Activated CD8-positive, alpha-beta memory T cell treated with anti-CD3 and anti-CD28 coated beads for 1 hour (primary cell): Measurements from ENCODE around the gene CEPT1.
A peak's percentile ranks its signal among the peaks of the same experiment; 100 is the strongest.
"Not testable (repeated sequence)": the region's sequence is repeated elsewhere in the genome, so short reads cannot be mapped to it uniquely, and the experiment has no call there.

Experiments
- DNase-seq, 2 donors: peaks; one replicate each; pipeline ENCODE4 v3.0.0-alpha.2; 2020; ENCODE audit warnings: low read depth in 1 of 2; ENCODE audit errors: extremely low read depth in 1 of 2

Gene CEPT1

DNA sequence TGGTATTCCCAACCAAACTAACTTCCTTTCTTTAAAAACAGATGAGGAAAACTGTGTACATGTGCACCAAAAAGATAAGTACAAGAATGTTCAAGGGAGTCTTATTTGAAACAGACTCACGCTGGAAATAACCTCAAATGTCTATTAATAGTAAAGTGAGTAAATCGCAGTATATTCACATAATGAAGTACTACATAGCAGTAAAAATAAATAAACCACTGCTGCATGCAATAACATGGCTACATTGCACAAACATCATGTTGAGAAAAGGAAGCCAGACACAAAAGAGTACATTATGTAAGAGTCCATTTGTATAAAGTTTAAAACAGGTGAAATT is 65.7 kb downstream of the CEPT1 start:
- no peak for DNase-seq

DNA sequence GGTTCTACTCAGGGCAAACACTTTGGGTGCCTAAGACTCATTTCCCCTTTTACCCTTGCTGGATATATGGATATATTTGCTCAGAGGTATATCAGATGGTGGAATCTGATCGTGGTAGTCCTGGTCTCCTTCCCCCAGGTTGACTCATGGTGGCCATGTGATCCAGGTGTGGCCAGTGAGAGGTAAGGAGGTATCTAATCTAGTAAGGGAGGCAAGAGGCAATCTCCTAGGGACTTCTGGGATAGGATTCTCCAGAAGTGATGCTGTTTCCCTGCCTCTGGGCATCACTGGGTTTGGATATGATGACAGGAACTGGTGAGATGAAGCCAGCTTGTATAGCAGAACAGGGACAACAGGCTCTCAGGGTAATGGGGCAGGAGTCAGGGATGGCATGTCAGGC is 68.9 kb downstream of the CEPT1 start:
- no peak for DNase-seq

DNA sequence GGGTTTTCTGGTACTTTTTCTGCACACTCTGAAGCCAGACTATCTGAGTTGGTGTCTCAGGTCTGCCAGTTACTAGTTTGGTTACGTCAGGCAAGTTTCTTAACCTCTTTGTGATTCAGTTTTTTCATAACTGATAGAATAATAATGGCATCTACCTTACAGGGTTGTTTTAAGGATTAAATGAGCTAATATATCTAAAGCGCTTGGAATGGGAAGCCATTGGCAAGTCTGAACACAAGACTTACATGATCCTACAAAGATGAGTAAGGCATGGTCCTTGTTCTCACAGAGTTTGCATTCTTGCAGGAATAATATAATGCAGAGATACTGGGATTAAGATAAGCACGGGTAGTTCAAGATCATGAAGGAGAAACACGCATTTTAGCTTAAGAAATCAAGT is 69.6 kb downstream of the CEPT1 start:
- DNase-seq: no peak

DNA sequence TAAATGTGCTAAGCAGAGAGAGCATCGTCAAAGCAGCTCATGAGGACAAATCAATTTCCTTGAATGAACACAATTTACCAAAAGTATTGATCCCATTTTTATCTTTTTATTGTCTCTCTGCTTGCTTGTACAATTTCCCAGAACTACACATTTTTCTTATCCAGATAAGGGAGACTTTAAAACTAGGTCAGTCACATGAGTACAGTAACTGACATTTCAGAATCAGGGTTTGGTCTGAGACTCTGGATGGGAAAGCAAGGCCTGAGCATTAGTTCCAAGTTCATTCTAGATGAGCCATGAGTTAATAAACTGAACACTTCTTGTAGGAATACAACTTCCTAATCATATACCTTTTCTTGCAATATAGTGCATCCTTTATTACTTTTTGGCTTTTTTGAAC is 71.9 kb downstream of the CEPT1 start:
- no peak for DNase-seq

DNA sequence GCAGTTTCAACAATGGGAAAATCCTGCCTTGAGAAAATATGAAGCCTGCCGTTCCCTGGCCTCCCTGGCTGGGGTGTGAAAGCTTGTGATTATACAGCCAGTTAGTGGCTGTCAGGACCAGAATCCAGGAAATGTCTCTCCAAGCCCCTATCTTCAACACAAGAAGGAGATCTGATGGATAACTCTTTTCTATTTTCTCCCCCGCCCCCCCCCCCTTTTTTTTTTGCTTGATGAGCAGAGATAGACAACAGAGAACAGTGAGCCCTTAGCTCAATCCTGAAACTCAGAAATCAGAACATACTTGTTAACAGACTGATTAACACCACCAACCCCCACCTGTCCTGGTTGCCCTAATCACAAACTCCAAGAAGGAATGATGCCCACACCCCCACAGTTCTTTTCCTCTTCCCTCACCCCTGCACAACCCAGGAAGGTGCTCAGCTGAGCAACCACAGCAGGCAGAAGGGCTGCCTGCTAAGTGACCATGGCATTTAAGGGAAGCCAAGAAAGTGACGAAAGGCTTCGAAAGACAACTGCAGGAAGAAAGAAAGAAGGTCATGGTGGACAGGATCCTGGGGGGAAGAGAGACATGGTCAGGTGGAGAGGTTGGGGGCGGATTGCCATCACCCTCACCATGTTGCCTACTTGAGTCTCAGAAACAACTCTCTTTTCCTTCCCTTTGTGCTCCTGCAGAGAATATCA is 72.8 kb downstream of the CEPT1 start:
- DNase-seq: no peak

DNA sequence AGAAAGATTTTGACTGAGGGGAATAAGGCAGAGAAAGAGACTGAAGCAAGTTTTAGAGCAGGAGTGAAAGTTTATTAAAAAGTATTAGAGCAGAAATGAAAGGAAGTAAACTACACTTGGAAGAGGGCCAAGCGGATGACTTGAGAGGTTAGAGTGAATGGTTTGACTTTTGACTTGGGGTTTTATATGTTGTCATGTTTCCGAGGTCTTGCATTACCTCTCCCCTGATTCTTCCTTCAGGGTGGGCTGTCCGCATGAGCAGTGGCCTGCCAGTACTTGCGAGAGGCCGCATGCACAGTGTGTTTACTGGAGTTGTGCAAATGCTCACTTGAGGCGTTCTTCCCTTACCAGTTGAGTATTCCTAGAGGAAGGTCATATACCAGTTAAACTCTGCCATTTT is 73.4 kb downstream of the CEPT1 start:
- no peak for DNase-seq

DNA sequence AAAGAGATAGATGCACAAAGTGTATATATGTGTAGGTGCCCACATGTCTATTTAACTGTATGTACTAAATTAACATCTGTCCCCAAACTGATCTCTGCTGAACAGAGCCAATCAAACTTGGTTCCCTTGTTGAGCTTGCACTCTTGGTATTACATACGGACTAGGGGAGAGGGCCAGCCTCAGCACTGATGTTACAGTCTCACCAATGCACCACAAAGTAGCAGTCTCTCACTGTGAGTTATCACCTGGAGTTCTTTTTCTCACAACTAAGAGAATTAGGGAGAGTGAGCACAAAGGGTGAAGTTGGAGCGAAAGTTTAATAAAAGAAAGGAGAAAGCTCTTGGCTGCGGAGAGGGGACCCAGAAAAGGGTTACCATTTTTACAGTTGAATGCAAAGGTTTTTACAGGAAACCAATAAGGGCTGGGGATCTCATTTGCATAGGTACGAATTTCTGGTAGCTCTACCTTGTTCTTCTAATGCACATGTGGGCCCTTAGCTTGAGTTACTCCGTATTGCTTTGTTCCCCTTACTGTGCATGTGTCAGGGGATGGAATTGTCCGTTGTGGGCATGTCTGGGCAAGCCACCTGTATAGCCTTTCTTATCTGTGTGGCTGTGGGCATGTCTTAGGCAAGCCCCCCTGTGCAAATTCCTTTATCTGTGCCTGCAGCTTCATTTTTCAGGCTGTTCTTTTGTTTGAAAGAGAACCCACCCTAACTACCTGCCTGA is 74.2 kb downstream of the CEPT1 start:
- DNase-seq: no peak

DNA sequence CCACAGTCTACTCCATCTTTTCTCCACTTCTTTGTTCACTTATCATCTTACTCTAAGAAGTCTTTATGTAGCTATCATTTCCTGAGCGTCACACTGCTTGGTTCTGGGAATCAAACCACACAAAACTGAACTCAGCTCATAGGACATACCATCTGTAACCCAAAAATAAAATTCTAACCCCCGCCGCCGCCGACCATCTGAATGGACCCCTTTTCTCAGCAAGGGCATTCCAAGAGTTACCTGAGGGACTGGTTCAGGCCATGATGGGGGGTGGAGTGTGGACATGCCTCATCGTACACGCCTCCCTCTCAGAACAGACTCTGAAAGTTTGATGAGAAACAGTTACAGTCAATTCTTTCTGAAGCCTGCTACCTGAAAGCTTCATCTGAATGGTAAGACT is 74.9 kb downstream of the CEPT1 start:
- DNase-seq: no peak

DNA sequence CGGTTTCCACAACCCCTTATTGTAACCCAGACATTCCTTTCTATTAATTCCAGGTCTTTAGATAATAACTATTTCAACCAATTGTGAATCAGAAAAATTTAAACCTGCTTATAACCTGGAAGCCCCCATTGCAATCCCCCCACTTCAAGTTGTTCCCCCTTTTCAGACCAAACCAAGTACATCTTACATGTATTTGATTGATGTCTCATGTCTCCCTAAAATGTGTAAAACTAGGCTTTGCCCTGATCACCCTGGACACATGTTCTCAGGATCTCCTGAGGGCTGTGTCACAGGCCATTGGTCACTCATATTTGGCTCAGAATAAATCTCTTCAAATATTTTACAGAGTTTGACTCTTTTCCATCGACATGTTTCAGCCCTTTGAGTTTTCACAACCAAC is 75.3 kb downstream of the CEPT1 start:
- DNase-seq: not testable (repeated sequence)

DNA sequence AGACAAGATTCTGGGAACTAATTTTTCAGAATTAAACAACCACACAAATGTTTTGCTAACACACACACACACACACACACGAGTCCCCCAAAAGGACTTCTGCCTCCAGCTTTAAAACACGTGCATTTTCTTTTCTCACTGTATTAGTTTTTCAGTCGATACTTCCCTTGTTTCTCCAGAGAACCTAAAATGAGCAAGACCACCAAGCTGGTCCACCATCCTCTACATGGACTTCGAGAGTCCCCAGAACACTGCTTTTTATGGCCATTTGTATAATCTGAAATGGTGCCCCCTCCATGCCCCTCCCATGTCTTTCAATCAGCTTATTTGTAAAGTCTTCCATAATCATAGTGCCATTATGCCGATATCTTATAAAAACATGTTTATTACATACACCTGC is 76.7 kb downstream of the CEPT1 start:
- no peak for DNase-seq

DNA sequence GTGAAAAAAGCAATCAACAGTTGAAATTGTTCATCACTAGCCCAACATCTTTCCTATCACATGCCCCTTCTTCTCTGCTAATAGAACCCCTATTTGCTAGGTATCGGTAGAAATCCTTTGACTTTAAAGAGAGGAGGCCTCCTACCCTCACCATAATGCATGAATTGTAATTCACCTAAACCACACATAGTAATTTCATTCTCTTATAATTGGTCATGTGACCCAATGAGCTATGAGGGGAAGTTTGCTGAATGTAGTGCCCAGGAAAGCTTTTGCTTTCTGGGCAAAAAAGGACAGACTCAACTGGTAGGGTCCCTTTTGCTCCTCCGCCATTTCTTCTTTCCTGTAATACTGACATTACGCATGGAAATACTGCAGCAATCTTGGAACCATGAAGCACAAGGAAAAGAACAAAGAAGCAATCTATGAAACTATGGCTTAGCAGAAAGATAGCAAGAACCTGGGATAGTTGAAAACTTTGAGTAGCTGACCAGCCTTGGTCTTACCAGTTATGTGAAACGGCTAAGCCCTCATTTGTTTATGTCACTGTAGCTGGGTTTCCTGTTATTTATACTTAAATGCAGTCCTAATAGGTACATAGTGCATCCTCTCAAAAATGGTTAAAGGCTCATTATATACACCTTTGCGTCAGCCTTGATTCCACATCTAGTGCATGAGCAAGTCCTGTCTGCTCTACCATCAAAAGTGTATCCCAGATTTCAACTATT is 77.3 kb downstream of the CEPT1 start:
- no peak for DNase-seq

DNA sequence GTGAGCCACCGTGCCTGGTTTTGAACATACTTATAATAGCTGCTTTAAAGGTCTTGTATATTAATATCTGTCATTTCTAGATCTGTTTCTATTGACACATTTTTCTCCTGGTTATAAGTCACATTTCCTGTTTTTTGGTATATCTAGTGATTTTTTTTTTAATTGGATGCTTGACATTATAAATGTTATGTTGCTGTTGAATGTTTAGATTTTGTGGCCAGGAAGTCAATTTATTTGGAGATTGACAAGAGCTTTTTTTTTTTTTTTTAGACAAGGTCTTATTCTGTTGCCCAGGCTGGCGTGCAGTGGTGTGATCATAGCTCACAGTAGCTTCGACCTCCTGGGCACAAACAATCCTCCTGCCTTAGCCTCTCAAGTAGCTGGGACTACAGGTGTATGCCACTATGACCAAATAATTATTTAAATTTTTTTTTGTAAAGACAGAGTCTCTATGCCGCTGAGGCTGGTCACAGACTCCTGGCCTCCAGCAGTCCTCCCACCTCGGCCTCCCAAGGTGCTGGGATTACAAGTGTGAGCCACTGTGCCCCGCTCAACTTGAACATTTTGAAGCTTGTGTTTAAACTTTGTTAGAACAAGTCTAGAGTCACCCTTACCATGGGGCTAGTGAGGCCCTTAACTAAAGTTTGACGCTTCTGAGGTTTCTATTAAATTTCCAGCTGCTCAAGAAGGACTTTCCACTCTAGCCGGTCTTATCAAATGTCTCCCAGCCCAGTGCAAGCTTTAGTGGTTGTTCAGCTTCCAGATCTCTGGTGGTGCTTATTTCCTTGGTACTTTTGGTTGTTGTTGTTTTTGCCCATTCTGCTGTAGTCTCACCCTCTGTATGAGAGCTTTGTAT is 78.9 kb downstream of the CEPT1 start:
- no peak for DNase-seq

DNA sequence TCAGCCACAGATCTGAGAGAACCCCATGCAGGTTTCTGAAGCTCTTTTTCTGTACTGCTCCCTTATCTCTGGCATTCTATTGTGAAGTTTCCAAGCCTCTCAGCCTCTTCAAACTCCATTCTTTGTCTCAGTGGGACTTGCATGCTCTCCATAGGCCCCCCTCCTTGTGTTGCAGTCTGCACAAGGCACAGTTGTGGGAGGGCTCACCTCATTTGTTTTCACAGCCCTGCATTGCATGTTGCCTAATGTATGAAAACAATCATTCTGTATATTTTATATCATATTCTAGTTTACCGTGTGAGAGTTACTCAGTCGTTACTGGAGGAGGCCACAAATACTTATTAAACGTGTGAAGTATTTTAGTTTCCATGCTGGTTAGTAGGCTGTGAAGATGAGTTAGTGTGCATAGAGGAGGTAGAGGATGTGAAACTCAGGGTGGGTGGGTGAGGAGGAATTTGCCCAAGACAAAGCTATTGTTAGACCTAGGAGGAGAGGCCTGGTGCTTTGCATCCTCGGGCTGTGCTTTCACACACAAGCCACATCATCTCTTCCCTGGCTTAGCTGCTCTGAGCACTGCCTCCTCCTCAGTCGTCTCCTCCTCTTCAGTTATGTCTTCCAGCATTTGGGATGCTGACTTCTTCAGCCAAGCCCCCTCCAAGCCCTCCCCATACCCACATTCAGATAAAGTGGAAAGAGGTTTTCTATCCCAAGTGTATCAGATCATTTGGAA is 79.7 kb downstream of the CEPT1 start:
- DNase-seq: no peak

DNA sequence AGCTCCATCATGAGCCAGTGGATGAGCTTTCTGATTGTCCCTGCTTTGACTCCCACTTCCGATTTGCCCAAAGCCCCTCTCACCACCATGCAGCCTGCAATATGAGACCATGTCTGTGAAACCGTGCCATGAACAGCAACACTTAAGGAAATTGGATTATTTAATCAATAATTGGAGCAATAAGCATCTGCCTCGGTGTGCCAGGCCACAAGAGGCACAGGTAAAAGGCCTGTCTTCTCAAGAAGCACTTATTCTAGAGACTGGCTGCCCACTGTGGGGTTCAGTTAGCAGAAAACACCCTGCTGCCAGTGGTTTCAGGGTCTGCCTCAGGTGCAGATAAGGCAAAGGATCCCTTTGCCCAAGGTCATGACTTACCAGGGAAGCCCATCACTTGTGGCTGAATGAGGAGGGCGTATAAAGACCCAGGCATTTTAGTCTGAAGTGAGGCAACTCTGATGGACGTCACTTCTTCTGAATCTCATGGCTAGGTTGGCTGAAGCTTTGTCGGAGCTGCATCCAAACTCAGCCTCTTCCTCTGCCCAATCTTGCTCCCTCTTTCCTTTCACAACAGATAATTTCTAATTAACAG is 80.4 kb downstream of the CEPT1 start:
- DNase-seq: no peak

DNA sequence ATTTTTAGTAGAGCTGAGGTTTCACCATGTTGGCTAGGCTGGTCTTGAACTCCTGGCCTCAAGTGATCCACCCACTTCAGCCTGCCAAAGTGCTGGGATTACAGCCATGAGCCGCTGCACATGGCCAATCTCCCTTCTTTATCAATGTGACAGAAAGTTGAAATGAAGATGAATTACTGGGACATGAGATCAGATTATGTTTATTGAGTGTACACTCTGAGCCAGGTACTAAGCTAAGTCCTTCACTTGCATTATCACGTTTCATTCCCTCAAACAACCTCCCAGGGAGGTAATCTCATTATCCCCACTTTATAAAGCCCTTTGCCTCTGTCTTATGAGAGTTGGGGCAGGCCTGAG is 81.2 kb downstream of the CEPT1 start:
- DNase-seq: no peak

DNA sequence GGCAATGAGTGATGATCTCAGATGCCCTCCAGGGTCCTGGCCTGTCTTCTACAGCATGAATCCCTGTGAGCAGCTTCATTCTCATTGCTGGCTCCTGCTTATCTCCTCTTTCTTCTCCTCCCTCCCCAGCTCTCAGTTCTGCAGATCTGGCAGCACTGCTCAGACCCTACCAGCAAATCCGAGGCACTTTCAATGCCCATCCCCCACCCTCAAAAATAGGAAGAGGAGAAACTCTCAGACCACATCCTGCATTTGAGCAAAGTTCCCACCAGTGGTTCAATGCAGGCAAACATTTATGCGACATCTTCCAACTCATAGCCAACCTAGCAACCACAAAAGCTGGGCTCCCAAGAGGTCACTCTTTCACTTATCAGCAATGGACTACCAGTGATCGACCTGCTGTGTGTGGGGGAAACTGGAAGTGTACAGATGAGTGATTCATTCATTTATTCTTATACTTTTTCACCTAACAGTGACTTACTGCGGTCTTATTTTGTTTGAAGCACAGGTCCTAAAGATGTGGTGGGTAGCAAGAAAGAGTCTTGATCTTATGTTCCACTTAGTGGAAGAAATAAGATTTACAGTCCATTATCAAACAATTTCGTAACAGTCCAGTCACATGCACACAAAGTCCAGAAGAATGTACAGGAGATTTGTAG is 81.7 kb downstream of the CEPT1 start:
- no peak for DNase-seq

DNA sequence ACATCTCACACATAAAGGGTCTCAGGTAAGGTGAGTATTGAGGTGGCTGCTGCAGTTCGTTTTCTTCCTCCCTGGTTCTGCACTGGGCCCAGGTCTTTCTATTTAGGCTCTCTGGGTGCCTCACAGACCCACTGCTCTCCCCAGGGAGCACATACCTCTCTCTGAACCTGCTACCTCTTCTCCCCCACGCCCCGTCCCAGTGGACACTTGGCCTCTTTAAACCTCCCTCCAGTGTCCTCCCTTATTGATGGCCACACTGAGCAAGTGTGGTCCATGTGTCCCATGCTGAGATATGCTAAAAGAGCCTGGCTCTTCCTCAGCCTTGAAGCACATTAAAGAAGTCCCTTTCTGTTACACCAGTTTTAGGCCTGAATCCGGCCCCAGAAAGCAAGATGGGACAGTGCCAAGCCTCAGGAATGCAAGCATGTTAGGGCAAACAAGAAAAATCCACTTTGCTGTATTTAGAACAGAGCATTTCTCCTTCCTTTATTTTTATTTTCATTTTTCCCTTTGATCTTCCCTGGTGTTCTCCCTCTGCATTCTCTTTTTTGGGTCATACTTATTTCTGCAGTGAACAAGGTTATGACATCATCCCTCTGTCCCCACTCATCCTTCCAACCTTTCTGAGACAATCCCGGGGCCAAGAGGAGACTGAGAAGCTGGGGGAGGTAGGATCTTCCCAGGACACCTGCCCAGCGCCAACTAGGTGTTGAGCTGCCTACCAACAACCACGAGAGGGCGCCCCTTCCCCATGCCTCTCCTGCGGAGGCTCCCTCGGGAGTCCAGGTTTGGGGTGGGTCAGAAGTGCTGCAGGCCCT is 82.5 kb downstream of the CEPT1 start:
- peak; percentile 62 to 67 for DNase-seq

DNA sequence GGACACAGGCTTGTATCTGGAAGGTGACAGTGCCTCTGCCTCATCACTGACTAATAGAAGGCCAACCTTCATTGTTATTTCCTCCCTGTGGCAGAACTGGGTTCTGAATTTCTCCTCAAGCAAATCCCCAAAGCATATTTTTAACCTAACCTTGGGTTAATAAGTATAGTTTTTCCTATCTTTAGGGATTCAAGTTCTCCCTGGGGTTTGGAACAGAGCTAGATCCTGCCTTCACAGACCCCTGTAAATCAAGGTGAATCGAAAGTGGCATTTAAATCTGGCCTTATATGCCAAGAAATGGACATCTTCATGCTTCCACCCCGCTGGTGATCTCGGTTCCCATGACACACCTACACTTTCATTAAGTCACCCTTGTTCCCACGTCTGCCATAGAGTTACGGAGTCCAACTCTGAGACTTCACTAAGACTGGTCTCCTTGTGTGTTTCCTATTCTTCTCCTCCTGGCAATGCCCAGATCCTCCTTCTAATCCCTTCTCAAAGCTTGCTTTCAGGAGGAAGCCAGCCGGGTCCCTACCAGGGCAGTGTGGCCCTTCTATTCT is 83.2 kb downstream of the CEPT1 start:
- no peak for DNase-seq

DNA sequence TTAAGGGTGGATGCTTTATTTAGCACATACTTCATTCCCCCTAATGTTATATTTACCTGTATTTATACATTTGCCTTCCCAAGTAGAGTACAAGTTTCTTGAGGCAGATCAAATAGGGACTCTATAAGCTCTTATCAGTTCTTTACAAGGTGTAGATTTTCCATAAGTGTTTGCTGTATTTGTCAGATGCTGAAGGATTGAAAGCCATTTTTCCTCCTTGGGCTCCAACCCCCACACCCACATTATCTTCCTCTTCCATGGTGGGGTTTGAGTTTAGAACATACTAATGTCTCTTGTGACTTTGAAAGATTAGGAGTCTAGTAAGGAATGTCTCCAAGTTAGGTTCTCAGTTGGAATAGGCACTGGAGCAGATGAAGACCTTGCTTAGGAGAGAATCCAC is 85.1 kb downstream of the CEPT1 start:
- DNase-seq: no peak
